PC-9 (cell line): ENCODE results near the gene ATRNL1. TPM values are rescaled to one million over a fixed set of nuclear protein-coding genes. Genes with fewer than 3 reads are reported as not detected.
"Not testable (repeated sequence)": the region's sequence is repeated elsewhere in the genome, so short reads cannot be mapped to it uniquely, and the experiment has no call there.

Experiments
- BruUV-seq: library from RNA; stranded (reverse); fragments of 400-500 nt; replicated peaks from 2 replicates; lab custom pipeline; 2021; lab: Mats Ljungman, UMichigan
- CTCF ChIA-PET: fragments of 300-600 bp; sonication (Branson Sonifier 250); formaldehyde crosslinking; loops from one replicate; lab custom pipeline; 2022; ENCODE audit warnings: antibody characterized with exemption; lab: Charles Lee
- POLR2A ChIA-PET: fragments of 300-600 bp; sonication (Branson Sonifier 250); formaldehyde crosslinking; loops from one replicate; lab custom pipeline; 2022; ENCODE audit warnings: antibody characterized with exemption; ENCODE audit not compliant: unreplicated experiment; lab: Charles Lee
- DNase-seq, 2 experiments: peaks; one replicate each; pipeline versions ENCODE4 v3.0.0 to v3.0.0-alpha.2; 2015 to 2022; ENCODE audit warnings: mixed read lengths in 1 of 2
- H2AFZ ChIP-seq: fragments of 200-600 bp; sonication (generic); 2 replicates; pipeline ENCODE4 v1.8.1; 2017; ENCODE audit warnings: antibody characterized with exemption
- H3F3A ChIP-seq: fragments of 200-600 bp; sonication (generic); 2 replicates; pipeline ENCODE4 v1.8.1; 2017; ENCODE audit warnings: antibody characterized with exemption, mild to moderate bottlenecking, low read depth; ENCODE audit not compliant: insufficient read depth
- H3K27ac ChIP-seq: fragments of 200-600 bp; sonication (generic); 2 replicates; pipeline ENCODE4 v1.6.1; 2016; ENCODE audit warnings: mixed run types
- H3K27me3 ChIP-seq: fragments of 200-600 bp; sonication (generic); 2 replicates; pipeline ENCODE4 v1.6.1; 2016; ENCODE audit warnings: low read depth, mixed run types; ENCODE audit not compliant: insufficient read depth
- H3K36me3 ChIP-seq: fragments of 200-600 bp; sonication (generic); 2 replicates; pipeline ENCODE4 v1.6.1; 2016; ENCODE audit warnings: low read depth, mixed run types
- H3K4me1 ChIP-seq: fragments of 200-600 bp; sonication (generic); replicated peaks from 2 replicates; pipeline ENCODE4 v1.6.1; 2016; ENCODE audit warnings: mixed run types; ENCODE audit not compliant: insufficient read depth
- H3K4me2 ChIP-seq: fragments of 200-600 bp; sonication (generic); 2 replicates; pipeline ENCODE4 v1.6.1; 2017; ENCODE audit warnings: mixed run types
- H3K4me3 ChIP-seq: fragments of 200-600 bp; sonication (generic); 2 replicates; pipeline ENCODE4 v1.6.1; 2016; ENCODE audit warnings: mixed run types
- H3K79me2 ChIP-seq: fragments of 200-600 bp; sonication (generic); 2 replicates; pipeline ENCODE4 v1.6.1; 2017; ENCODE audit warnings: low read depth, mixed run types
- H3K9me2 ChIP-seq: fragments of 200-600 bp; sonication (generic); 2 replicates; pipeline ENCODE4 v1.8.1; 2017; ENCODE audit warnings: mild to moderate bottlenecking; ENCODE audit not compliant: insufficient read depth
- H3K9me3 ChIP-seq: fragments of 200-600 bp; sonication (generic); 2 replicates; pipeline ENCODE4 v1.8.1; 2016; ENCODE audit warnings: low read depth; ENCODE audit not compliant: insufficient read depth
- H4K20me1 ChIP-seq: fragments of 200-600 bp; sonication (generic); 2 replicates; pipeline ENCODE4 v1.8.1; 2017; ENCODE audit not compliant: insufficient read depth
- CTCF ChIP-seq: fragments of 200-600 bp; sonication (generic); conservative IDR thresholded peaks from 2 replicates; pipeline ENCODE4 v1.6.1; 2017; ENCODE audit warnings: mixed run types, antibody characterized with exemption, mild to moderate bottlenecking, moderate library complexity
- EZH2 ChIP-seq: fragments of 200-600 bp; sonication (generic); IDR thresholded peaks from 2 replicates; pipeline ENCODE4 v1.8.0; 2017; ENCODE audit warnings: antibody characterized with exemption, low read depth
- intact Hi-C: fragments of 100-400 bp; cut with micrococcal nuclease; formaldehyde crosslinking; loops from one replicate; pipeline ENCODE4 v1.10.0; 2022; ENCODE audit not compliant: unreplicated experiment
- total RNA-seq: library from RNA; stranded (reverse); gene quantifications from 2 replicates; pipeline ENCODE4 v1.2.3, GENCODE V29; 2021

The ATRNL1 gene
- total RNA-seq, 1 experiment from 2014 or later: not detected

- Histone ChIP-seq H3K4me2 (no peak overlapping the region), H3K9me2 (no peaks in the 10 kb centered on the region), H3K9me3 (no peaks in the 10 kb centered on the region), H3K4me1 (no peaks in the 10 kb centered on the region), H3K79me2 (no peaks in the 10 kb centered on the region), H3K4me3 (no peak overlapping the region), H2AFZ (no peak overlapping the region), H4K20me1 (no peaks in the 10 kb centered on the region), H3F3A (no peaks in the 10 kb centered on the region), H3K36me3 (no peaks in the 10 kb centered on the region), H3K27ac (no peak overlapping the region), H3K27me3 (no peaks in the 10 kb centered on the region)
- POLR2A ChIA-PET: no interaction called here
- no peak for DNase-seq
- CTCF ChIA-PET: no interaction called here
- intact Hi-C loops: loop anchor here (10.0 kb wide), 1 partner anchor 231 kb away; no protein-coding TSS in a partner anchor
- no peak for TF ChIP-seq CTCF
- TF ChIP-seq EZH2: no peak
- no TSS peak for BruUV-seq
These were observed 80.8 kb downstream of the ATRNL1 start for GRCh38 chr10:115173915-115174443.

DNA sequence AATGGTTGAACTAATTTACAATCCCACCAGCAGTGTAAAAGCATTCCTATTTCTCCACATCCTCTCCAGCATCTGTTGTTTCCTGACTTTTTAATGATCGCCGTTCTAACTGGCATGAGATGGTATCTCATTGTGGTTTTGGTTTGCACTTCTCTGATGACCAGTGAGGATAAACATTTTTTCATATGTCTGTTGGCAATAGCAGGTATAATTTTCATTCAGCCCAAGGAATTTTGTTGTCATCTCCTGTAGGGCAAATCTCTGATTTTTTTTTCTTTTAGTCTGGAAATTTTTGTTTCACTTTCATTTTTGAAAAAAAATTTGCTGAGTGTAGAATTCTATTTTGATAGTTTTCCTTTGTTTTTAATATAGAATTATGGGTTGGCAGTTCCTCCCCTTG is 114.1 kb downstream of the ATRNL1 start:
- BruUV-seq, H3K4me1 ChIP-seq, H4K20me1 ChIP-seq, intact Hi-C loops, CTCF ChIA-PET, H3K79me2 ChIP-seq, H3K9me2 ChIP-seq, DNase-seq, H2AFZ ChIP-seq, H3F3A ChIP-seq, H3K9me3 ChIP-seq, H3K27ac ChIP-seq, H3K27me3 ChIP-seq, POLR2A ChIA-PET, H3K36me3 ChIP-seq: not testable (repeated sequence)
- Histone ChIP-seq H3K4me3 (peak overlapping the region; percentile 35; the same call in 1 of the 2 replicates), H3K4me2 (peak overlapping the region; percentile 63)

- no TSS peak for BruUV-seq
- intact Hi-C loops: no loop called here
- no peak overlapping the region for H3K27ac ChIP-seq
- H3K4me1 ChIP-seq: no peaks in the 10 kb centered on the region
- H3F3A ChIP-seq: no peaks in the 10 kb centered on the region
- TF ChIP-seq CTCF: no peak
- no peak for TF ChIP-seq EZH2
- no peaks in the 10 kb centered on the region for H3K9me3 ChIP-seq
- POLR2A ChIA-PET: no interaction called here
- H3K36me3 ChIP-seq: no peaks in the 10 kb centered on the region
- no peaks in the 10 kb centered on the region for H3K9me2 ChIP-seq
- H3K79me2 ChIP-seq: no peaks in the 10 kb centered on the region
- H4K20me1 ChIP-seq: no peaks in the 10 kb centered on the region
- no peak overlapping the region for H3K4me2 ChIP-seq
- H3K4me3 ChIP-seq: no peak overlapping the region
- H2AFZ ChIP-seq: no peak overlapping the region
- no peak for DNase-seq
- no peaks in the 10 kb centered on the region for H3K27me3 ChIP-seq
- CTCF ChIA-PET: no interaction called here
These were observed 116.0 kb downstream of the ATRNL1 start for GRCh38 chr10:115209133-115209532.

- no TSS peak for BruUV-seq
- H3K4me3 ChIP-seq: no peak overlapping the region
These were observed 121.7 kb downstream of the ATRNL1 start for GRCh38 chr10:115214829-115215228.

More at GRCh38 chr10:115214829-115215228, 121.7 kb downstream of the ATRNL1 start:
- no peaks in the 10 kb centered on the region for H3K27me3 ChIP-seq
- H3K27ac ChIP-seq: no peak overlapping the region
- CTCF ChIA-PET: no interaction called here
- H3F3A ChIP-seq: no peaks in the 10 kb centered on the region
- no peaks in the 10 kb centered on the region for H4K20me1 ChIP-seq
- H3K4me1 ChIP-seq: no peaks in the 10 kb centered on the region
- no peaks in the 10 kb centered on the region for H3K9me2 ChIP-seq
- intact Hi-C loops: no loop called here
- POLR2A ChIA-PET: no interaction called here
- H3K79me2 ChIP-seq: no peaks in the 10 kb centered on the region
- H3K36me3 ChIP-seq: no peaks in the 10 kb centered on the region
- TF ChIP-seq CTCF: no peak
- no peak for TF ChIP-seq EZH2
- H3K9me3 ChIP-seq: no peaks in the 10 kb centered on the region
- no peak overlapping the region for H3K4me2 ChIP-seq
- H2AFZ ChIP-seq: no peak overlapping the region
- DNase-seq: no peak
